ENCODE data around the gene INF2.

GRCh38 chr14:104666981-104667380, 22.4 kb upstream of the INF2 start:
- TF ChIP-seq CTCF (IDR thresholded peaks at IDR 0.05) (no peak), EP300 (IDR thresholded peaks at IDR 0.05; ENCODE audit: low read depth) (no peak), POLR2A (IDR thresholded peaks at IDR 0.05) (no peak), POLR2AphosphoS5 (IDR thresholded peaks at IDR 0.05) (no peak)

Data from transverse colon (tissue), 4 donors.